ENCODE data around the gene FAM222A.

The FAM222A gene

GRCh38 chr12:109673884-109674283 lies 39.7 kb upstream of the FAM222A start:
- DNase-seq (ENCODE audit: low read depth) = no peak
- no peak overlapping the region for H3K4me3 ChIP-seq (ENCODE audit: control insufficient read depth, low read depth, low read length)
- no peak for TF ChIP-seq CTCF (IDR thresholded peaks at IDR 0.05; ENCODE audit: control insufficient read depth, insufficient read depth, low read depth, low read length, missing control alignments)

GRCh38 chr12:109675411-109675810 lies 38.2 kb upstream of the FAM222A start:
- H3K4me3 ChIP-seq (ENCODE audit: control insufficient read depth, low read depth, low read length) = no peak overlapping the region
- no peak for TF ChIP-seq CTCF (IDR thresholded peaks at IDR 0.05; ENCODE audit: control insufficient read depth, insufficient read depth, low read depth, low read length, missing control alignments)
- no peak for DNase-seq (ENCODE audit: low read depth)

- no peak for TF ChIP-seq CTCF (IDR thresholded peaks at IDR 0.05; ENCODE audit: control insufficient read depth, insufficient read depth, low read depth, low read length, missing control alignments)
- DNase-seq (ENCODE audit: low read depth) = no peak
Observed at GRCh38 chr12:109677279-109677691, 36.3 kb upstream of the FAM222A start.

GRCh38 chr12:109678719-109679118 lies 34.9 kb upstream of the FAM222A start:
- TF ChIP-seq CTCF (IDR thresholded peaks at IDR 0.05; ENCODE audit: control insufficient read depth, insufficient read depth, low read depth, low read length, missing control alignments) = no peak
- DNase-seq (ENCODE audit: low read depth) = no peak
- H3K4me3 ChIP-seq (ENCODE audit: control insufficient read depth, low read depth, low read length) = no peak overlapping the region

More at GRCh38 chr12:109677279-109677691, 36.3 kb upstream of the FAM222A start:
- H3K4me3 ChIP-seq (ENCODE audit: control insufficient read depth, low read depth, low read length) = no peak overlapping the region

- no peak for DNase-seq (ENCODE audit: low read depth)
- no peak for TF ChIP-seq CTCF (IDR thresholded peaks at IDR 0.05; ENCODE audit: control insufficient read depth, insufficient read depth, low read depth, low read length, missing control alignments)
- H3K4me3 ChIP-seq (ENCODE audit: control insufficient read depth, low read depth, low read length) = no peak overlapping the region
Observed at GRCh38 chr12:109679501-109680263, 33.9 kb upstream of the FAM222A start.

- no peak overlapping the region for H3K4me3 ChIP-seq (ENCODE audit: control insufficient read depth, low read depth, low read length)
- no peak for DNase-seq (ENCODE audit: low read depth)
- TF ChIP-seq CTCF (IDR thresholded peaks at IDR 0.05; ENCODE audit: control insufficient read depth, insufficient read depth, low read depth, low read length, missing control alignments) = no peak
Observed at GRCh38 chr12:109680264-109681005, 33.2 kb upstream of the FAM222A start.
